Measurements from ENCODE around the gene CDK9. TPM values are rescaled to one million over a fixed set of nuclear protein-coding genes. Genes with fewer than 3 reads are reported as not detected.

CDK9 gene
- total RNA-seq, 1 experiment from 2014 or later = 68.0 TPM

DNA sequence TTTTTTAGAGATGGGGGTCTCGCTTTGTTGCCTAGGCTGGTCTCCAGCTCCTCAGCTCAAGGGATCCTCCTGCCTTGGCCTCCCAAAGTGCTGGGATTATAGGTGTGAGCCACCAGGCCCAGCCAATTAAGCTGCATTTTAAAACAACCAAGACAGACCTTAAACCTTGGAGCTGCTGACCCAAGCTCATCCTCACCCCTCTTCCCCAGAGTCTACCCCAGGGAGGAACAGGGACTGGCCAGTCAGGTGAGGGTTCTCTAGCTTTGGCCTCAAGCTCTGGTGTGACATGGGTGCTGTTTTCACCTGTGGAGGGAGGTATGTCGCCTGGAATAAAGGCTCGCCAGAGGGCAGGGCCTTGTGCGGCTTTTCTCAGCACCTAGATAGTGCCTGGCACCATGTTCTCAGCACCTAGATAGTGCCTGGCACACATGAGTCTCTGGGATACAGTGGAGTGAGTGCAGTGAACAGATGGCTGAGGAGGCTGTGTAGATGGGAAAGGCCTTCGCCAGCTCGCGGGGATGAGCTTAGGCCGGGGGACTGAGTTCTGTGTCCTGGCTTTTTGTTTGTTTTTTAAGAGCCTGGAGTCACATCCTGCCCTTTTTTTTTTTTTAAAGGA lies 7.4 kb downstream of the CDK9 start:
- POLR2A ChIA-PET (ENCODE audit: low non-redundant PET) = interaction anchor here (1.0 kb wide), 1 partner anchor 22 kb away, joined by 7 read pairs; no protein-coding TSS in a partner anchor
- no peak for DNase-seq (ENCODE audit: low spot score)
- Histone ChIP-seq H3K27ac (ENCODE audit: low read depth, low read length, poor library complexity, severe bottlenecking) (peak overlapping the region; percentile 50), H3K4me1 (ENCODE audit: insufficient read depth, low read length, poor library complexity, severe bottlenecking) (no peaks in the 10 kb centered on the region), H3K4me3 (ENCODE audit: low read depth, low read length, poor library complexity, severe bottlenecking) (no peak overlapping the region), H3K27me3 (replicated peaks; ENCODE audit: insufficient read depth, low read depth, low read length, poor library complexity) (no peaks in the 10 kb centered on the region), H3K36me3 (ENCODE audit: insufficient read depth, low read length, poor library complexity, severe bottlenecking) (peaks cover 44% of the 10 kb centered on the region), H3K9me3 (ENCODE audit: low read depth, low read length, poor library complexity, severe bottlenecking) (no peaks in the 10 kb centered on the region)
- no TSS peak for BruUV-seq (replicated peaks)
- intact Hi-C loops (cut with micrococcal nuclease; ENCODE audit: unreplicated experiment) = no loop called here
- TF ChIP-seq, protein P1, sequence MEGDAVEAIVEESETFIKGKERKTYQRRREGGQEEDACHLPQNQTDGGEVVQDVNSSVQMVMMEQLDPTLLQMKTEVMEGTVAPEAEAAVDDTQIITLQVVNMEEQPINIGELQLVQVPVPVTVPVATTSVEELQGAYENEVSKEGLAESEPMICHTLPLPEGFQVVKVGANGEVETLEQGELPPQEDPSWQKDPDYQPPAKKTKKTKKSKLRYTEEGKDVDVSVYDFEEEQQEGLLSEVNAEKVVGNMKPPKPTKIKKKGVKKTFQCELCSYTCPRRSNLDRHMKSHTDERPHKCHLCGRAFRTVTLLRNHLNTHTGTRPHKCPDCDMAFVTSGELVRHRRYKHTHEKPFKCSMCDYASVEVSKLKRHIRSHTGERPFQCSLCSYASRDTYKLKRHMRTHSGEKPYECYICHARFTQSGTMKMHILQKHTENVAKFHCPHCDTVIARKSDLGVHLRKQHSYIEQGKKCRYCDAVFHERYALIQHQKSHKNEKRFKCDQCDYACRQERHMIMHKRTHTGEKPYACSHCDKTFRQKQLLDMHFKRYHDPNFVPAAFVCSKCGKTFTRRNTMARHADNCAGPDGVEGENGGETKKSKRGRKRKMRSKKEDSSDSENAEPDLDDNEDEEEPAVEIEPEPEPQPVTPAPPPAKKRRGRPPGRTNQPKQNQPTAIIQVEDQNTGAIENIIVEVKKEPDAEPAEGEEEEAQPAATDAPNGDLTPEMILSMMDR (conservative IDR thresholded peaks at IDR 0.05; ENCODE audit: low read depth, low read length) = no peak
- no peak for TF ChIP-seq EZH2 (IDR thresholded peaks at IDR 0.05; ENCODE audit: borderline replicate concordance, low read depth, low read length, poor library complexity, severe bottlenecking)
- CTCF ChIA-PET = no interaction called here

DNA sequence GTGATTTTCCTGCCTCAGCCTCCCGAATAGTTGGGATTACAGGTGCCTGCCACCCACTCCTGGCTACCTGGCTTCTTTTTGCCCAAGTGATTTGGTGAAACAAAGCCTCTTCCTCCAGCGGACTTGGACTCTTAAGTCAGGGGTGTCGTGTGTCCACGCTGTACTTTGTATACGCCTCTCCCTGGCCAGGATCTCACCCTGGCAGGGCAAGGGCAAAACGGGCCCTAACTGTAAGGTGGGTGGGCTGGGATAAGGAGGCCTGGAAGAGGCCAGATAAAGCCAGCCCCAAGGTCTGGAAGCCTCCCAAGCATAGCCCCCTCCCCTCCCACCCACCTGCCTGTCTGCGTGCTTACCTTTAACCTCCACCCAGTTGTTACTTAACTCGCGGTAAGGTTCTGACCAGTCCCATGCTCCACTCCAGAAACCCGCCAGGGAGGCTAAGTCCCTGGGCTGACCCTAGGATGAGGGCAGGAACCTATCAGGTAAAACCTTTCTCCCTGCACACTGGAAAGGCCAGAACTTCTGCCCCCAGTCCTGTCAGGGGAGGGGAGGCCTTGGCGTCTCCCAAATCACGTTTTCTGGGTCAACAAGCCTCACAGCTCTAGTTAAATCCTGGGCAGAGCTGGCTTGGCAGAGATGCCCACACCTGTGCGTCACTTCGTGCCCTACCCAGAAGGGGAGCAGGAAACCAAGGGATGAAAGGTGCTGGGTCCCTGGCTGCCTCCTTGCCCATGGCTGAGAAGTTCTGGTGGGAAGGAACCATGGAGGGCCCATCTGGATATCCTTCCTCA lies 8.4 kb downstream of the CDK9 start:
- Histone ChIP-seq H3K4me1 (ENCODE audit: insufficient read depth, low read length, poor library complexity, severe bottlenecking) (no peaks in the 10 kb centered on the region), H3K36me3 (ENCODE audit: insufficient read depth, low read length, poor library complexity, severe bottlenecking) (peaks cover 34% of the 10 kb centered on the region), H3K9me3 (ENCODE audit: low read depth, low read length, poor library complexity, severe bottlenecking) (no peaks in the 10 kb centered on the region), H3K27me3 (replicated peaks; ENCODE audit: insufficient read depth, low read depth, low read length, poor library complexity) (no peaks in the 10 kb centered on the region), H3K27ac (ENCODE audit: low read depth, low read length, poor library complexity, severe bottlenecking) (no peak overlapping the region), H3K4me3 (ENCODE audit: low read depth, low read length, poor library complexity, severe bottlenecking) (no peak overlapping the region)
- no peak for TF ChIP-seq EZH2 (IDR thresholded peaks at IDR 0.05; ENCODE audit: borderline replicate concordance, low read depth, low read length, poor library complexity, severe bottlenecking)
- TF ChIP-seq, protein P1 (conservative IDR thresholded peaks at IDR 0.05; ENCODE audit: low read depth, low read length) = no peak
- BruUV-seq (replicated peaks) = no TSS peak
- intact Hi-C loops (cut with micrococcal nuclease; ENCODE audit: unreplicated experiment) = no loop called here
- POLR2A ChIA-PET (ENCODE audit: low non-redundant PET) = interaction anchor here (1.0 kb wide), 1 partner anchor 23 kb away, joined by 7 read pairs; no protein-coding TSS in a partner anchor
- no peak for DNase-seq (ENCODE audit: low spot score)
- CTCF ChIA-PET = no interaction called here

DNA sequence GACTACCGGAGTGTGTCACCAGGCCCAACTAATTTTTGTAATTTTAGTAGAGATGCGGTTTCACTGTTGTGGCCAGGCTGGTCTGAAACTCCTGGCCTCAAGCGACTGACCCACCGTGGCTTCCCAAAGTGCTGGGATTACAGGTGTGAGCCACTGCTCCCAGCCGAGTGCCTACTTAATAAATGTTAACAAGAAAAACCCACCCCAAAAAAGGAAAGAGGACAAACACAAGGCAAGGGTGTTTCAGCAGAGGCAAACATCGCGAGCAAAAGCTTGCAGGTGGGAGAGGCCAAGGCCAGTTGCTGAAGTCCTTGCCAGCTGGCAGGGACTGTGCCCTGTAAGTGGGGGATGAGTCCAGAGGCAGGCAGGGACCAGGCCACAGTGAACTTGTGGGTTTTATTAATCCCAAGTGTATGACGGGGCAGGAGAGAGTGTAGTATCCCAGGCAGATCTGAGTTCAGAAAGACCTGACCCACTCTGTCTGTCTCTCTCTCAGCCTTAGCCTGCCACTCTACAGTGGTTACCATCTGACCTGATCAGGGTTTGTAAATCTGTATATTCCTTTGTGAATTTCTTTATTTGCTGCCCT lies 10.5 kb downstream of the CDK9 start:
- no TSS peak for BruUV-seq (replicated peaks)
- intact Hi-C loops (cut with micrococcal nuclease; ENCODE audit: unreplicated experiment) = no loop called here
- CTCF ChIA-PET = no interaction called here

More for the DNA sequence above, 10.5 kb downstream of the CDK9 start:
- H3K27ac ChIP-seq (ENCODE audit: low read depth, low read length, poor library complexity, severe bottlenecking) = no peak overlapping the region
- POLR2A ChIA-PET (ENCODE audit: low non-redundant PET) = no interaction called here
- H3K36me3 ChIP-seq (ENCODE audit: insufficient read depth, low read length, poor library complexity, severe bottlenecking) = peaks cover 13% of the 10 kb centered on the region
- no peak for DNase-seq (ENCODE audit: low spot score)
- TF ChIP-seq EZH2 (IDR thresholded peaks at IDR 0.05; ENCODE audit: borderline replicate concordance, low read depth, low read length, poor library complexity, severe bottlenecking) = no peak
- TF ChIP-seq, protein P1 (conservative IDR thresholded peaks at IDR 0.05; ENCODE audit: low read depth, low read length) = no peak
- no peaks in the 10 kb centered on the region for H3K9me3 ChIP-seq (ENCODE audit: low read depth, low read length, poor library complexity, severe bottlenecking)
- no peaks in the 10 kb centered on the region for H3K27me3 ChIP-seq (replicated peaks; ENCODE audit: insufficient read depth, low read depth, low read length, poor library complexity)
- H3K4me3 ChIP-seq (ENCODE audit: low read depth, low read length, poor library complexity, severe bottlenecking) = no peak overlapping the region
- no peaks in the 10 kb centered on the region for H3K4me1 ChIP-seq (ENCODE audit: insufficient read depth, low read length, poor library complexity, severe bottlenecking)
